ENCODE measurements around the gene MDFIC2.

The MDFIC2 gene

GRCh38 chr3:70272798-70273197 is 39.6 kb downstream of the MDFIC2 start:
- Histone ChIP-seq H3K4me3 (ENCODE audit: insufficient read depth, low read length, poor library complexity, severe bottlenecking) (no peak overlapping the region), H3K4me2 (ENCODE audit: low read depth, low read length, poor library complexity, severe bottlenecking) (no peak overlapping the region), H3K36me3 (ENCODE audit: low read length) (no peaks in the 10 kb centered on the region), H3K9me2 (replicated peaks; ENCODE audit: insufficient read depth, low read length) (no peaks in the 10 kb centered on the region), H3F3A (ENCODE audit: insufficient read depth) (no peaks in the 10 kb centered on the region), H2AFZ (ENCODE audit: low read depth, low read length, severe bottlenecking) (no peak overlapping the region), H3K9ac (ENCODE audit: low read length) (no peak overlapping the region), H3K79me2 (ENCODE audit: insufficient read depth, low read length) (no peaks in the 10 kb centered on the region), H3K9me3 (ENCODE audit: insufficient read depth, low read length) (no peaks in the 10 kb centered on the region), H3K27ac (ENCODE audit: low read depth, low read length) (no peak overlapping the region), H3K27me3 (ENCODE audit: low read length) (no peaks in the 10 kb centered on the region), H4K20me1 (ENCODE audit: low read depth, low read length) (no peaks in the 10 kb centered on the region)
- no peak for TF ChIP-seq EZH2phosphoT487 (conservative IDR thresholded peaks at IDR 0.05; ENCODE audit: low read length)
- TF ChIP-seq CTCF (IDR thresholded peaks at IDR 0.05; ENCODE audit: insufficient read depth, low read length, poor library complexity, severe bottlenecking): no peak

DNA sequence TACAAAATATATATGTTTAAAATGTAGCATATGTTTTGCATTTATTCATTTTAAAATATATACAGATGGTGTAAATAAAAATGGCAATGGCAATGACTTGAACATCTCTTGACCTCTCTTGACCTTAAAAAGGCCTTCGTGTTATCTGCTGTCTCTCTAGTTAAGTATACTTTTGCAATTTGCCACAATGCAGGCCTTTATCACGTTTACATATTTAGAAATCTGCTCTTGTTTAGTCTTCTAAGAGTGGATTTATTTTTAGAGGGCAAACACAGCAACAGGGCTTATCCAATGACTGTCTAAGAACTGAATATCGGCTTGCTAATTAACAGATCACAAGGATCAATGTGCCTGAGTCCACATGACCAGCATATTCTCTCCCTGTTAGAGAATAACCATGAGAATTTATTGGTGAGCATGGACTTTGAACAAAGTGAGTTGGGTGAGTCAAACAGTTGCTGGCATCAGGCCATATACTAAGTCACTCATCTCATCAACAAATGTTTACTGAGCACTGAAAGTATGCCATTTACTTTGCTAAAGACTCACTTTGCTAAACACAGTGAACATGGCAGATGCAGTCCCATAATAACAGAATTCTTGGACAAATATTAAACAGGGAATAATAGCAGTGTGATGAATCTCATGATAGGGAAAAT is 48.2 kb downstream of the MDFIC2 start:
- Histone ChIP-seq H3K36me3 (ENCODE audit: low read length) (no peaks in the 10 kb centered on the region), H3K27ac (ENCODE audit: low read depth, low read length) (no peak overlapping the region), H3K4me3 (ENCODE audit: insufficient read depth, low read length, poor library complexity, severe bottlenecking) (no peak overlapping the region), H3K9ac (ENCODE audit: low read length) (no peak overlapping the region), H3K27me3 (ENCODE audit: low read length) (no peaks in the 10 kb centered on the region), H3K9me2 (replicated peaks; ENCODE audit: insufficient read depth, low read length) (no peaks in the 10 kb centered on the region), H3K9me3 (ENCODE audit: insufficient read depth, low read length) (no peaks in the 10 kb centered on the region), H3K4me2 (ENCODE audit: low read depth, low read length, poor library complexity, severe bottlenecking) (no peak overlapping the region), H3K79me2 (ENCODE audit: insufficient read depth, low read length) (no peaks in the 10 kb centered on the region), H4K20me1 (ENCODE audit: low read depth, low read length) (no peaks in the 10 kb centered on the region), H3F3A (ENCODE audit: insufficient read depth) (no peaks in the 10 kb centered on the region), H2AFZ (ENCODE audit: low read depth, low read length, severe bottlenecking) (no peak overlapping the region)
- no peak for TF ChIP-seq CTCF (IDR thresholded peaks at IDR 0.05; ENCODE audit: insufficient read depth, low read length, poor library complexity, severe bottlenecking)
- no peak for TF ChIP-seq EZH2phosphoT487 (conservative IDR thresholded peaks at IDR 0.05; ENCODE audit: low read length)

DNA sequence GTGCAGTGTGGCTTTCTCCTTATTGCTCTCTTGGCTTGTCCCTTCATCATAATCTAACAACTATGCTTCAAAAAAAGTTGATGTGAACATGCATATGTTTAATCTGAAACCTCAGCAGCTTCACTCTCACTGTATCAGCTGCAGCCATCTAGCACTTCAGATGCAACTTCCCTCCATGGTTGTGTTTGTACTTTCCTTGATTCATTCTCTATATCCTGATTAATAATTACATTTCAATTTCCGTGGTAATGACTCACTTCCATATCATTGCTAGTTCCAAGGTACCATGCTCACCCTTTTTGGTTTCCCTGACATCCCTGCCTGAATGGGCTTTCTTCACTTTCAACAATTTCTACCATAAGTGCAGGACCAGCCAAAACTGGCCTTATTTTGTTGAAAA is 51.2 kb downstream of the MDFIC2 start:
- Histone ChIP-seq H3K27me3 (ENCODE audit: low read length) (no peaks in the 10 kb centered on the region), H2AFZ (ENCODE audit: low read depth, low read length, severe bottlenecking) (no peak overlapping the region), H3K27ac (ENCODE audit: low read depth, low read length) (no peak overlapping the region), H3K79me2 (ENCODE audit: insufficient read depth, low read length) (no peaks in the 10 kb centered on the region), H3K36me3 (ENCODE audit: low read length) (no peaks in the 10 kb centered on the region), H3K9me2 (replicated peaks; ENCODE audit: insufficient read depth, low read length) (no peaks in the 10 kb centered on the region), H3F3A (ENCODE audit: insufficient read depth) (no peaks in the 10 kb centered on the region), H4K20me1 (ENCODE audit: low read depth, low read length) (no peaks in the 10 kb centered on the region), H3K4me2 (ENCODE audit: low read depth, low read length, poor library complexity, severe bottlenecking) (no peak overlapping the region), H3K4me3 (ENCODE audit: insufficient read depth, low read length, poor library complexity, severe bottlenecking) (no peak overlapping the region), H3K9me3 (ENCODE audit: insufficient read depth, low read length) (no peaks in the 10 kb centered on the region), H3K9ac (ENCODE audit: low read length) (no peak overlapping the region)
- TF ChIP-seq EZH2phosphoT487 (conservative IDR thresholded peaks at IDR 0.05; ENCODE audit: low read length) (no peak), CTCF (IDR thresholded peaks at IDR 0.05; ENCODE audit: insufficient read depth, low read length, poor library complexity, severe bottlenecking) (no peak)

All from SU-DHL-6 (cell line).